Psoas muscle (tissue), 8 donors: Measurements from ENCODE around the gene KNDC1. TPM values are rescaled to one million over a fixed set of nuclear protein-coding genes. Genes with fewer than 3 reads are reported as not detected.

Experiments
- ATAC-seq, 4 donors: fragments of 200-7000 bp; cut with Tn5 transposase; one replicate each; pipeline ENCODE4 v1.9.1; 2020; ENCODE audit warnings: moderate library complexity in 3 of 4, mild to moderate bottlenecking in 2 of 4
- DNase-seq, 2 donors: peaks; one replicate each; pipeline ENCODE4 v3.0.0-alpha.2; 2020
- H3K27ac ChIP-seq: fragments of 200-600 bp; one replicate; pipeline ENCODE4 v1.8.0; 2022
- H3K27me3 ChIP-seq, 3 donors: fragments of 200-600 bp in 1 of 3; one replicate each; pipeline versions ENCODE4 v1.6.1 to v1.8.0; 2013 to 2022; ENCODE audit warnings: low read length in 2 of 3, mild to moderate bottlenecking in 2 of 3, moderate library complexity in 1 of 3; ENCODE audit not compliant: insufficient read depth in 3 of 3
- H3K36me3 ChIP-seq, 2 donors: fragments of 200-600 bp in 1 of 2; one replicate each; pipeline versions ENCODE4 v1.6.1 to v1.8.0; 2013 to 2022; ENCODE audit warnings: low read depth in 1 of 2, mild to moderate bottlenecking in 1 of 2, moderate library complexity in 1 of 2; ENCODE audit not compliant: insufficient read depth in 1 of 2
- H3K4me1 ChIP-seq: fragments of 200-600 bp; one replicate; pipeline ENCODE4 v1.8.0; 2022
- H3K4me3 ChIP-seq: fragments of 200-600 bp; one replicate; pipeline ENCODE4 v1.8.0; 2022; ENCODE audit warnings: mild to moderate bottlenecking
- H3K9me3 ChIP-seq: fragments of 200-600 bp; one replicate; pipeline ENCODE4 v1.8.0; 2022
- WGBS, 3 donors: extraction: QIAGEN DNeasy Blood & Tissue Kit; methylation state at CpG; one replicate each; pipeline versions ENCODE4 v1.1.6 to v1.1.7; 2013; 5-methylcytosine and 5-hydroxymethylcytosine counted together
- intact Hi-C, 2 donors: fragments of 100-400 bp; cut with DNase I; formaldehyde crosslinking; loops; one replicate each; pipeline versions ENCODE4 v1.11.0 to v1.14.2; 2022
- polyA plus RNA-seq, 3 donors: library from polyadenylated mRNA; stranded (reverse); fragments of 200-250 nt; gene quantifications; one replicate each; pipeline ENCODE4 v1.2.3, GENCODE V29; 2013
- total RNA-seq, 4 donors: library from RNA; stranded (reverse); fragmentation: NEBNext Ultra II Directional in 2 of 4; extraction: Animal tissue kit (Norgen Biotek cat#: 25700) in 2 of 4; gene quantifications; one replicate each; pipeline versions ENCODE4 v1.2.1 to v1.2.4, GENCODE V29; 2021 to 2023
- TF ChIP-seq, protein P1 (sequence below): fragments of 200-600 bp; IDR thresholded peaks from one replicate; pipeline ENCODE4 v1.8.0; 2022; ENCODE audit warnings: antibody characterized with exemption
- donor health status: healthy with polysubstance abuse.
- donor health status: DM: no; HTN: no; CAD: no; lungs with moderate emphysema.
- donor health status: Bipolar disorder and iron deficiency.
- donor health status: healthy.
- donor health status: DM: yes; HTN: yes; CAD: no.
- donor health status: DM: no; HTN: no; CAD: no.
- donor health status: DM: no; HTN: no; CAD: no.
- donor health status: DM: yes; HTN: yes; CAD: no.

Gene KNDC1
- total and polyA plus RNA-seq, 7 donors, result under 0.01 to 0.10 (median 0.01) TPM; not detected in 4

DNA sequence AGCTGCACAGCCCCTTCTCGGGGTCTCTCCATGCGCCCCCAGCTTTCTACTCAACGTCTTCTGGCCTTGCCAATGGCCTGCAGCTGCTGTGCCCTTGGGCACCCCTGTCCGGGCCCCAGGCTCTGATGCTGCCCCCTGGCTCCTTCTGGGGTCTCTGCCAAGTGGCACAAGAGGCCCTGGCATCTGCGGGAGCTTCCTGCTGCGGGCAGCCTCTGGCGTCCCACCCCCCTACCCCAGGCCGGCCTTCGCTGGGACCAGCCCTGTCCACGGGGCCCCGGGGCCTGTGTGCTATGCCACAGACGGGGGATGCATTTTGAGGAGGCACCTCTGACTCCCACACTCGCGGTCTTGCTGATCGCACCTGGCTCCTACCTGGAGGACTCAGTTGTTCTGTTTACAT is 80.0 kb downstream of the KNDC1 start:
- 59 to 66% (median 62%) methylated on average over 13 to 15 of the region's 15 CpGs for WGBS, 3 donors
- H3K27me3 ChIP-seq, result peaks cover 8 to 90% (median 36%) of the 10 kb centered on the region in 3 donors
- ATAC-seq, result no peak
- no peaks in the 10 kb centered on the region for H3K4me1 ChIP-seq
- DNase-seq, result no peak
- H3K27ac ChIP-seq, result no peak overlapping the region
- H3K36me3 ChIP-seq, result no peaks in the 10 kb centered on the region
- no peaks in the 10 kb centered on the region for H3K9me3 ChIP-seq
- no peak overlapping the region for H3K4me3 ChIP-seq
- TF ChIP-seq, protein P1, sequence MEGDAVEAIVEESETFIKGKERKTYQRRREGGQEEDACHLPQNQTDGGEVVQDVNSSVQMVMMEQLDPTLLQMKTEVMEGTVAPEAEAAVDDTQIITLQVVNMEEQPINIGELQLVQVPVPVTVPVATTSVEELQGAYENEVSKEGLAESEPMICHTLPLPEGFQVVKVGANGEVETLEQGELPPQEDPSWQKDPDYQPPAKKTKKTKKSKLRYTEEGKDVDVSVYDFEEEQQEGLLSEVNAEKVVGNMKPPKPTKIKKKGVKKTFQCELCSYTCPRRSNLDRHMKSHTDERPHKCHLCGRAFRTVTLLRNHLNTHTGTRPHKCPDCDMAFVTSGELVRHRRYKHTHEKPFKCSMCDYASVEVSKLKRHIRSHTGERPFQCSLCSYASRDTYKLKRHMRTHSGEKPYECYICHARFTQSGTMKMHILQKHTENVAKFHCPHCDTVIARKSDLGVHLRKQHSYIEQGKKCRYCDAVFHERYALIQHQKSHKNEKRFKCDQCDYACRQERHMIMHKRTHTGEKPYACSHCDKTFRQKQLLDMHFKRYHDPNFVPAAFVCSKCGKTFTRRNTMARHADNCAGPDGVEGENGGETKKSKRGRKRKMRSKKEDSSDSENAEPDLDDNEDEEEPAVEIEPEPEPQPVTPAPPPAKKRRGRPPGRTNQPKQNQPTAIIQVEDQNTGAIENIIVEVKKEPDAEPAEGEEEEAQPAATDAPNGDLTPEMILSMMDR, result no peak
- intact Hi-C loops, result no loop called here

DNA sequence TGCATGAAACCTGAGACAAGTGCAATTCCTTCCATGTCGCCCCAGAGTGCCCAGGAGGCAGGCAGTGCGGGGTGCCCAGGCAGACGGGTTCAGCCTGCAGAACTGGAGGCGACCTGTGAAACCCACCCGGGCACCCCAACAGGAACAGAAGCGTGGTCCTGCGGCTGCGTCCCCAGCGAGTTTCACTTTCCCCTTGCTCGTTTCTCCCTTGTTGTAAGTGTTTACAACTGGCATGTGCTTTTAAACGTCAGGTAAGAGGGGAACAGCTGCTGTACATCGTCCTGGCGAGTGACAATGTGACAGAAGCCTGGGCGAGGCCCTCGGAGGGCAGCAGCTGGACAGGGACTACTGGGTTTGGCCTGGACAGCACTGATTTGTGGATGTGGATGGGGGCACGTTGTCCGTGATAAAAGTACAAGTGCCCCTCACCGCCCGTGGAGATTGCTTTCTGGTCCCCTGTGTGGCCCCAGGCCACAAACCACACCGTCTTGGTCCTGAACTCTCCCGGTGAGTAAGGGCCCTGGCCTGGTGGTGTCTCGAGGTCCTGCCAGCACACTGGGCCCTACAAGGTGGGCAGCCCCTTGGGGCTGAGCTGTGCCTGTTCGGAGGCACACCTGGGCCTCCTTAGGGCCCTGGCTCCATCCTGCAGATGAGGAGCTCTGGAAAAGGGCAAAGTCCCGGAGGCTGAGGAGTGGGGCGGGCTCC is 81.6 kb downstream of the KNDC1 start:
- DNase-seq, result no peak
- no peaks in the 10 kb centered on the region for H3K9me3 ChIP-seq
- H3K36me3 ChIP-seq, result no peaks in the 10 kb centered on the region
- ATAC-seq, result no peak
- H3K4me1 ChIP-seq, result no peaks in the 10 kb centered on the region
- no peak overlapping the region for H3K27ac ChIP-seq
- peaks cover 4 to 89% (median 35%) of the 10 kb centered on the region in 3 donors for H3K27me3 ChIP-seq
- TF ChIP-seq, protein P1, result no peak
- no peak overlapping the region for H3K4me3 ChIP-seq
- 49 to 59% (median 58%) methylated on average over 25 of the region's 25 CpGs for WGBS, 3 donors
- intact Hi-C loops, result no loop called here

DNA sequence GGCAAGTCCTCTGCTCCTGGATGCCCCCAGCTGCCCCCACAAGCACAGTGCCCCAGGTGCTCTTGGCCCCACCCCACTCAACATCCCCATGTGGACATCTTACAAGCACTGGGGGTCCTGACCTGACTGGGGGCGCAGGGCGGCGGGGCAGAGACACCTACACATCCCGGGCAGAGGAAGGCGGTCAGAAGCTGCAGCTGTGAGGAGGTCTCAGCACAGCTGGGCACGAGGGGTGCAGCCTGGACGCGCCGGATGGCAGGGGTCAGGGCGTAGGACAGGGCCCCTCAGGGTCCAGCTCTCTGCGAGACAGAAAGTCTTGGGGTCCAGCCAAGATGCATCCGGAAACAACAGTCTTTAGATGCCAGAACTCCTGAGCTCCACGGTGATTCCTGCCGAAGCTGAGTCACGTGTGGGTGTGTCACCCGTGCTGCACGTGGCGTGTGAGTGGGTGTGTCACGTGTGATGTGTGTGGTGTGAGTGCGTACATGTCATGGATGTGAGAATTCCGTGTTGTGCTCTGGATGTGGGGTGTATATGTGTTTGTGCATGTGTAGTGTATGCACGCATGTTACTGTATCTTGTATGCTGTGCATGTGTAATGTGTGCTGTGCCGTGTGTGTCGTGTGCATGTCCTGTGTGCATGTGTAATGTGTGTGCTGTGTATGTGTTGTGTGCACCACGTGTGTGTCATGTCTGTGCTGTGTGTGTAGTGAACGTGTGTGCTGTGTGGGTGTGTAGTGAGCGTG is 82.8 kb downstream of the KNDC1 start:
- intact Hi-C loops, result no loop called here
- H3K27me3 ChIP-seq, result peaks cover 4 to 89% (median 33%) of the 10 kb centered on the region in 3 donors
- no peaks in the 10 kb centered on the region for H3K9me3 ChIP-seq
- no peaks in the 10 kb centered on the region for H3K36me3 ChIP-seq
- TF ChIP-seq, protein P1, result no peak
- 61 to 79% (median 64%) methylated on average over 27 of the region's 27 CpGs for WGBS, 3 donors
- DNase-seq (no peak), ATAC-seq (no peak)
- H3K27ac ChIP-seq, result no peak overlapping the region
- no peaks in the 10 kb centered on the region for H3K4me1 ChIP-seq
- no peak overlapping the region for H3K4me3 ChIP-seq

DNA sequence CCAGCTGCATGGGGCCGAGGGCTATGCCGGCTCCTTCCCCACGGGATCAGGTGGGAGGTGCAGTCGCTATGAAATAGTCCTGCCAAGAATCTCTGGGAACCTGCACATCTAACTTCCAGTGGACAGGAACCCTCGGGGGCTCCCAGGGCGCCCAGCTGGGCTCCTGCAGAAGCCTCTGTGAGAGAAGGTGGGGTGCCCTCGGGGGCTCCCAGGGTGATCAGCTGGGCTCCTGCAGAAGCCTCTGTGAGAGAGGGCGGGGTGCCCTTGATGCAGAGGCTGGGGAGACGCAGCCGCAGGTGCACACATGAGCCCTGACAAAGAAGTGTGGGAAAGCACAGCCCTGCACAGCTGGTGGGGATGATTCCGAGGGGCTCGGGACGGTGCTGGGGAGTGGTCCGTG is 83.6 kb downstream of the KNDC1 start:
- WGBS, 3 donors, result 49 to 65% (median 55%) methylated on average over 14 of the region's 14 CpGs
- H3K27me3 ChIP-seq, result peaks cover 4 to 90% (median 30%) of the 10 kb centered on the region in 3 donors
- intact Hi-C loops, result no loop called here
- no peak overlapping the region for H3K27ac ChIP-seq
- TF ChIP-seq, protein P1, result no peak
- no peaks in the 10 kb centered on the region for H3K36me3 ChIP-seq
- no peak for DNase-seq
- no peak overlapping the region for H3K4me3 ChIP-seq
- H3K9me3 ChIP-seq, result no peaks in the 10 kb centered on the region
- no peak for ATAC-seq
- H3K4me1 ChIP-seq, result no peaks in the 10 kb centered on the region
